Testis (tissue), 3 donors: ENCODE measurements around the gene ITPK1. TPM values are rescaled to one million over a fixed set of nuclear protein-coding genes. Genes with fewer than 3 reads are reported as not detected.

Experiments used
- DNase-seq: peaks from one replicate; pipeline ENCODE4 v3.0.0-alpha.2; 2019
- H3K27ac ChIP-seq, 2 donors: fragments of 200-600 bp; sonication (generic); one replicate each; pipeline ENCODE4 v1.5.1; 2019
- H3K27me3 ChIP-seq: fragments of 200-600 bp; sonication (generic); one replicate; pipeline ENCODE4 v1.5.1; 2019
- H3K36me3 ChIP-seq: fragments of 200-600 bp; sonication (generic); one replicate; pipeline ENCODE4 v1.5.1; 2017; ENCODE audit warnings: low read depth; ENCODE audit errors: missing control alignments
- H3K4me1 ChIP-seq: fragments of 200-600 bp; sonication (generic); one replicate; pipeline ENCODE4 v1.5.1; 2019
- H3K4me3 ChIP-seq, 2 donors: fragments of 200-600 bp; sonication (generic); one replicate each; pipeline ENCODE4 v1.5.1; 2017 to 2019
- H3K9me3 ChIP-seq: fragments of 200-600 bp; sonication (generic); one replicate; pipeline ENCODE4 v1.5.1; 2017
- POLR2A ChIP-seq: fragments of 450-650 bp; IDR thresholded peaks from one replicate; pipeline ENCODE4 v1.6.1; 2017; ENCODE audit warnings: antibody characterized with exemption, mild to moderate bottlenecking, moderate library complexity
- WGBS, 2 donors: methylation state at CpG; one replicate each; pipeline ENCODE4 v1.1.5; 2018; 5-methylcytosine and 5-hydroxymethylcytosine counted together
- intact Hi-C: fragments of 100-400 bp; cut with DNase I; formaldehyde crosslinking; loops from one replicate; pipeline ENCODE4 v1.15.1; 2023; ENCODE audit warnings: low total_unique reads
- polyA plus RNA-seq: library from polyadenylated mRNA; stranded (reverse); fragments of 350-450 nt; fragmentation: Illumina TruSeq; extraction: RNeasy Lipid Tissue Mini Kit (QIAGEN cat#74804); gene quantifications from one replicate; pipeline ENCODE4 v1.2.3, GENCODE V29; 2014; ENCODE audit warnings: low read depth, low replicate concordance; ENCODE audit not compliant: insufficient read depth
- total RNA-seq, 2 donors: library from RNA; depleted of rRNA; stranded (reverse); fragments of >200 nt; gene quantifications; one replicate each; pipeline ENCODE4 v1.2.3, GENCODE V29; 2016
- TF ChIP-seq, protein P1 (sequence below), 3 experiments: fragments of 450-650 bp in 2 of 3; fragments of 200-600 bp in 1 of 3; sonication (generic) in 1 of 3; IDR thresholded peaks; one replicate each; pipeline ENCODE4 v1.5.1; 2016 to 2019; ENCODE audit warnings: antibody characterized with exemption in 3 of 3, mild to moderate bottlenecking in 2 of 3, moderate library complexity in 1 of 3

The ITPK1 gene
- total and polyA plus RNA-seq, 3 donors from 2014 or later, result 78.3 to 92.5 (median 90.6) TPM

DNA sequence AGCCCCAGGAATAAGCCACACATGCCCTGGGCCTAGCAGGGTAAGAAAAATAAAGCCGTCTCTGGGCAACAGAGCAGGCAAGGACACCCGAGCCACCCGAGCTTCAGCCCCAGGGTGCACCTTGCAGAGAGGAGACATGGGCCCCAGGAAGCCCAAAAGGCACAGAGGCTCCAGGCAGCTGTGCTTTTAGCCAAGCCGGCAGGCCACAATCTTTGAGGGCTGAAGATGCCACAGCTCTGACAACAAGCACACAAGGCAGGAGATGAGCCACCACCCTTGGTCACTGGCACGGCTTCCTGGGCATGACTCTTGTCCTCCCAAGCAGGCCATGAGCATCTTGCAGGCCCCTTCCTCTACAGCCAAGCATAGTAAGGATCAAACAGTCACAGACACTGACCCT is 86.3 kb downstream of the ITPK1 start:
- peaks cover 29% of the 10 kb centered on the region for H3K4me1 ChIP-seq
- 85 to 95% methylated on average over 4 to 5 of the region's 5 CpGs for WGBS, 2 donors
- H3K27me3 ChIP-seq, result no peaks in the 10 kb centered on the region
- no peak for DNase-seq
- H3K4me3 ChIP-seq, result no peak overlapping the region
- no peak overlapping the region for H3K27ac ChIP-seq
- no peaks in the 10 kb centered on the region for H3K36me3 ChIP-seq
- H3K9me3 ChIP-seq, result no peaks in the 10 kb centered on the region
- TF ChIP-seq, protein P1, sequence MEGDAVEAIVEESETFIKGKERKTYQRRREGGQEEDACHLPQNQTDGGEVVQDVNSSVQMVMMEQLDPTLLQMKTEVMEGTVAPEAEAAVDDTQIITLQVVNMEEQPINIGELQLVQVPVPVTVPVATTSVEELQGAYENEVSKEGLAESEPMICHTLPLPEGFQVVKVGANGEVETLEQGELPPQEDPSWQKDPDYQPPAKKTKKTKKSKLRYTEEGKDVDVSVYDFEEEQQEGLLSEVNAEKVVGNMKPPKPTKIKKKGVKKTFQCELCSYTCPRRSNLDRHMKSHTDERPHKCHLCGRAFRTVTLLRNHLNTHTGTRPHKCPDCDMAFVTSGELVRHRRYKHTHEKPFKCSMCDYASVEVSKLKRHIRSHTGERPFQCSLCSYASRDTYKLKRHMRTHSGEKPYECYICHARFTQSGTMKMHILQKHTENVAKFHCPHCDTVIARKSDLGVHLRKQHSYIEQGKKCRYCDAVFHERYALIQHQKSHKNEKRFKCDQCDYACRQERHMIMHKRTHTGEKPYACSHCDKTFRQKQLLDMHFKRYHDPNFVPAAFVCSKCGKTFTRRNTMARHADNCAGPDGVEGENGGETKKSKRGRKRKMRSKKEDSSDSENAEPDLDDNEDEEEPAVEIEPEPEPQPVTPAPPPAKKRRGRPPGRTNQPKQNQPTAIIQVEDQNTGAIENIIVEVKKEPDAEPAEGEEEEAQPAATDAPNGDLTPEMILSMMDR (IDR thresholded peaks at IDR 0.05), result no peak
- TF ChIP-seq POLR2A, result no peak
- intact Hi-C loops, result no loop called here

DNA sequence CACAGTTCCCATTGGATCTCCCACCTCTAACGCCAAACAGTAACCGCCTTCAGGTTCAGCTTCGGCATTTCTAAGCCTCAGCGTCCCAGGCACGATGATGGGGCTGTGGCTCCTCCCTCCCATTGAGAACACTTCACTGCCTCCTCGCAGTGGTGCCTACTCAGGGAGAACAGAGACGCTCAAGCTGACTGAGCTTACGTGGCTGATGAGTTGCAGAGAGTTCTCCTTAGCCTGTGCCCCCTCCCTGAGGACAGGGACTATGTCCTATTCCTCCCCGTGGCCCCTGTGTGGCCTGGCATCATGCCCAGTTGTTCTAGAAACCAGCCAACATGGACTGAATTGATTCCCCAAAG is 87.0 kb downstream of the ITPK1 start:
- H3K27ac ChIP-seq, result no peak overlapping the region
- H3K9me3 ChIP-seq, result no peaks in the 10 kb centered on the region
- no peaks in the 10 kb centered on the region for H3K27me3 ChIP-seq
- TF ChIP-seq, protein P1 (IDR thresholded peaks at IDR 0.05), result no peak
- TF ChIP-seq POLR2A, result no peak
- no peak for DNase-seq
- 90 to 92% methylated on average over 9 of the region's 9 CpGs for WGBS, 2 donors
- peaks cover 22% of the 10 kb centered on the region for H3K4me1 ChIP-seq
- no peak overlapping the region for H3K4me3 ChIP-seq
- intact Hi-C loops, result no loop called here
- H3K36me3 ChIP-seq, result no peaks in the 10 kb centered on the region

DNA sequence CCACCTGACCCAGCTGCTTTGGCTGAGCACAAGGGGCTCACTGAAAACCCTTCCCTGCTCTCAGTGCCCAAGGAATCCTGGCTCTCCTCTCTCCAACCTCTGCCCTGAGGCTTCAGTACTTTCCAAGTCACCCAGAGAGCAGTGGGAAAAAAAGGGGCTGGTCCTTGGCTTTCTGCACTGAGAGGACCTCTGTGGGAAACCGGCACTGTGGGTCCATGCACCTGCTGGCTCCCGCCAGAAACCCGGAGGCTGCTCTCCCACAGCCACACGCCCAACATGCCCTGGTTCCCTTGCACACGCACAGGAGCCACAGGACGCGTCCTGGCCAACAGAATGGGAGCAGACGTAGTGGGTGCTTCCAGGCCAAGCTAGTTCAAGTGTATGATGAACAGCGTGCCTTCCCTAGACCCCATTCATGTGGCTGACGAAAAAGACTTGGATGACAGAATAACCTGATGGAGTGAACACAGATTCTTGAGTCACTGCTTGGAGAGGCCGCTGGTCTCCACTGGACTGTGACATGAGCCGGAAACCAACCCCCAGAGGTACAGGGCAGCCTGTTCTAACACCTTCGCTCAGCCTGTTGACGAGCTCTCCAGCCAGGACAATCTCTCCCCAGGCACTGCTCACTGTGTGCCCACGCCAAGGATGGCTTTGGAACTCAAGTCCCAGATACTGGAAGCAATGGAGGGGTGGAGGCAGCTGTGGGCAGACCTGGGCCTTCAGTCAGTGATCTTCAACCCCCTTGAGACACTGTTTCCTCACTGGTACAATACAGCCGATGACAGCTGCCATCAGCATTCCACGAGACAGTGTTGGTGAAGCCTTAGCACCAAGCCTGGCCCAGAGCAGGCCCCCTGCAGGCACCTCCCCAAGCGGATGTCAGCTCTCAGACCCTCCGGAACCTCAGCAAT is 87.7 kb downstream of the ITPK1 start:
- H3K27ac ChIP-seq, result no peak overlapping the region
- H3K9me3 ChIP-seq, result no peaks in the 10 kb centered on the region
- H3K4me3 ChIP-seq, result no peak overlapping the region
- peaks cover 15% of the 10 kb centered on the region for H3K4me1 ChIP-seq
- no peak for TF ChIP-seq POLR2A
- TF ChIP-seq, protein P1 (IDR thresholded peaks at IDR 0.05), result no peak
- H3K36me3 ChIP-seq, result no peaks in the 10 kb centered on the region
- no peak for DNase-seq
- intact Hi-C loops, result no loop called here
- 93 to 94% methylated on average over 8 to 19 of the region's 19 CpGs for WGBS, 2 donors
- H3K27me3 ChIP-seq, result no peaks in the 10 kb centered on the region

DNA sequence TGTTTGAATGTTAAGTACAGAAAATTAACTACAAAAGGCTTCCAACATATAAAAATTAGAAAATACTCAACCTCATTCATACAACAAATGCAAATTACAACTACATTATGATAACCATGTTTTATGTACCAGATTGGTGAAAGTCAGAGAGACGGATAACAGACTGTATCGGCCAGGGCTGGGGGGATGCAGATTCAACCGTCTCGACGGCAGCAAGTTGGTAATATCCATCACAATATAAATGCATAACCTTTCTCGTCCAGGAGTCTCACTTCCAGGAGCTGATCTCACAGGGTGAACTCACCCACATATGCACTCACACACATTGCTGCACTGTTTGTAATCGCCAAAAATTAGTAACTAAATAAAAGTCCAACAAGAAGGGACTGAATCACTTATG is 89.4 kb downstream of the ITPK1 start:
- WGBS, 2 donors, result 92 to 96% methylated on average over 7 of the region's 7 CpGs
- intact Hi-C loops, result no loop called here

More for the DNA sequence above, 89.4 kb downstream of the ITPK1 start:
- Histone ChIP-seq H3K4me3 (no peak overlapping the region), H3K27me3 (no peaks in the 10 kb centered on the region), H3K9me3 (no peaks in the 10 kb centered on the region), H3K36me3 (no peaks in the 10 kb centered on the region), H3K4me1 (no peaks in the 10 kb centered on the region), H3K27ac (no peak overlapping the region)
- TF ChIP-seq POLR2A, result no peak
- TF ChIP-seq, protein P1 (IDR thresholded peaks at IDR 0.05), result no peak
- DNase-seq, result no peak
